ENCODE measurements around the gene ITGA11. TPM values are rescaled to one million over a fixed set of nuclear protein-coding genes. Genes with fewer than 3 reads are reported as not detected.

Gene ITGA11
- total RNA-seq, 1 donor from 2014 or later, result 193 TPM

DNA sequence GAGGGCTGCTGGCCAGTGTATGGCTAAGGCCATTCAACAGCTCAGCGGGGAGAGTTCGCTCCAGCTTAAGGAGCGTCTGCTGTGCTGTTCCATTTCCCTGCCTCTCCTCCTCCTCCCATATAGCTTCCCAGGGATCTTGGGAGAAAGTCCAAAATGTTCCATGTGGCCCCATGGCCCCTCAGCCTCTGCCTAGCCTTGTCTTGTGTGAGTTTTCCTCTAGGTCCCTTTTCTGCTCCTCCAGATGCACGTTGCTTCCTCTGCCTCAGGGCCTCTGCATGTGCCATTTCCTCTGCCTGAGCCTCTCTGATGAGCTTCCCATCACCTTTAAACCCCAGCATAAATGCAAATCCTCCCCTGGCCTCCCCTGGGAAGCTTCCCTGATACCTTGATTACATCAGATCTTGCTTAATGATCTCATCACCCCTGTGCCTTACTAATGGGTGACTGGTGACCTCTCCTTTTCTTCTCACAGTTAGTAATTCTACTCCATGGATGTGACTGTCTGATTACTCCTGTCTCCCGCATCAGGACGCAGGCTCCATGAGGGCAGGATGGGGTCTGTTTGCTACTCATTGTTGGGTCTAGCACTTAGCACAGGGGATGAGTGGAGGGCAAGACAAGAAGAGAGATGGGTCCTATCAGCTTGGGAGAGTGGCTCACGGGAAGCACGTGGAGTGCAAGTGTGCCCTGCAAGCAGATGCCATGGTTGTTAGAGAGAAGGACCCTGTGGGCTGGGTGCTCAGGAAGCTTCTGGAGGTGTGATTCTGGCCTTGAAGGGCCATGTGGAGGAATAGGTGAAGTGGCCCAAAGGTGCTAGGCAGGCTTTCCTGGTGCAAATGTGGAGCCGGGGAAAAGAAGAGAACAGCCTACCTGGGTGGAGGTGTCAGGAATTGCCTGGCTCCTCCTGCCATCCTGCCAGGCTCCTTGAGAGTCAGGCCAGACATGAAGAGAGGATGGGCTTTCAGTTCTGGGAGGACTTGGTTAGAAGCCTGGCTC is 23.8 kb downstream of the ITGA11 start:
- no peak overlapping the region for H3K27ac Mint-ChIP-seq (ENCODE audit: unreplicated experiment)
- peaks cover 32% of the 10 kb centered on the region for H3K36me3 Mint-ChIP-seq (ENCODE audit: low read depth, unreplicated experiment)
- H3K27ac ChIP-seq (ENCODE audit: low read depth, low read length), result no peak overlapping the region
- peaks cover 96% of the 10 kb centered on the region for H3K79me2 ChIP-seq (ENCODE audit: insufficient read depth, low read length)
- H3K9ac ChIP-seq (ENCODE audit: low read length), result no peak overlapping the region
- no peak overlapping the region for H2AFZ ChIP-seq (ENCODE audit: low read depth, low read length)
- peaks cover 5% of the 10 kb centered on the region for H3K9me3 Mint-ChIP-seq (ENCODE audit: unreplicated experiment)
- peaks cover 4% of the 10 kb centered on the region for H3K27me3 Mint-ChIP-seq (ENCODE audit: low read depth, unreplicated experiment)
- no peak for TF ChIP-seq EZH2 (IDR thresholded peaks at IDR 0.05; ENCODE audit: insufficient read depth, low read length)
- TF ChIP-seq, protein P1, sequence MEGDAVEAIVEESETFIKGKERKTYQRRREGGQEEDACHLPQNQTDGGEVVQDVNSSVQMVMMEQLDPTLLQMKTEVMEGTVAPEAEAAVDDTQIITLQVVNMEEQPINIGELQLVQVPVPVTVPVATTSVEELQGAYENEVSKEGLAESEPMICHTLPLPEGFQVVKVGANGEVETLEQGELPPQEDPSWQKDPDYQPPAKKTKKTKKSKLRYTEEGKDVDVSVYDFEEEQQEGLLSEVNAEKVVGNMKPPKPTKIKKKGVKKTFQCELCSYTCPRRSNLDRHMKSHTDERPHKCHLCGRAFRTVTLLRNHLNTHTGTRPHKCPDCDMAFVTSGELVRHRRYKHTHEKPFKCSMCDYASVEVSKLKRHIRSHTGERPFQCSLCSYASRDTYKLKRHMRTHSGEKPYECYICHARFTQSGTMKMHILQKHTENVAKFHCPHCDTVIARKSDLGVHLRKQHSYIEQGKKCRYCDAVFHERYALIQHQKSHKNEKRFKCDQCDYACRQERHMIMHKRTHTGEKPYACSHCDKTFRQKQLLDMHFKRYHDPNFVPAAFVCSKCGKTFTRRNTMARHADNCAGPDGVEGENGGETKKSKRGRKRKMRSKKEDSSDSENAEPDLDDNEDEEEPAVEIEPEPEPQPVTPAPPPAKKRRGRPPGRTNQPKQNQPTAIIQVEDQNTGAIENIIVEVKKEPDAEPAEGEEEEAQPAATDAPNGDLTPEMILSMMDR (IDR thresholded peaks at IDR 0.05; ENCODE audit: insufficient read depth, low read depth, low read length), result no peak
- H4K20me1 ChIP-seq (ENCODE audit: insufficient read depth, low read length), result peaks cover 99% of the 10 kb centered on the region
- H3K4me2 ChIP-seq (ENCODE audit: low read length), result peak overlapping the region; percentile 13
- peaks cover 3% of the 10 kb centered on the region for H3K9me3 ChIP-seq (ENCODE audit: insufficient read depth, low read depth, low read length)
- FAIRE-seq (no peak), DNase-seq (ENCODE audit: low read depth) (no peak)
- no peak overlapping the region for H3K4me3 Mint-ChIP-seq (ENCODE audit: unreplicated experiment)
- peaks cover 4% of the 10 kb centered on the region for H3K4me1 ChIP-seq (ENCODE audit: insufficient read depth, low read length)
- no peaks in the 10 kb centered on the region for H3K27me3 ChIP-seq (ENCODE audit: insufficient read depth, low read length)
- peaks cover 3% of the 10 kb centered on the region for H3K36me3 ChIP-seq (ENCODE audit: insufficient read depth, low read length)
- H3K4me1 Mint-ChIP-seq (ENCODE audit: low read depth, unreplicated experiment), result peaks cover 8% of the 10 kb centered on the region
- no peak overlapping the region for H3K4me3 ChIP-seq (ENCODE audit: insufficient read depth, low read depth, low read length)

DNA sequence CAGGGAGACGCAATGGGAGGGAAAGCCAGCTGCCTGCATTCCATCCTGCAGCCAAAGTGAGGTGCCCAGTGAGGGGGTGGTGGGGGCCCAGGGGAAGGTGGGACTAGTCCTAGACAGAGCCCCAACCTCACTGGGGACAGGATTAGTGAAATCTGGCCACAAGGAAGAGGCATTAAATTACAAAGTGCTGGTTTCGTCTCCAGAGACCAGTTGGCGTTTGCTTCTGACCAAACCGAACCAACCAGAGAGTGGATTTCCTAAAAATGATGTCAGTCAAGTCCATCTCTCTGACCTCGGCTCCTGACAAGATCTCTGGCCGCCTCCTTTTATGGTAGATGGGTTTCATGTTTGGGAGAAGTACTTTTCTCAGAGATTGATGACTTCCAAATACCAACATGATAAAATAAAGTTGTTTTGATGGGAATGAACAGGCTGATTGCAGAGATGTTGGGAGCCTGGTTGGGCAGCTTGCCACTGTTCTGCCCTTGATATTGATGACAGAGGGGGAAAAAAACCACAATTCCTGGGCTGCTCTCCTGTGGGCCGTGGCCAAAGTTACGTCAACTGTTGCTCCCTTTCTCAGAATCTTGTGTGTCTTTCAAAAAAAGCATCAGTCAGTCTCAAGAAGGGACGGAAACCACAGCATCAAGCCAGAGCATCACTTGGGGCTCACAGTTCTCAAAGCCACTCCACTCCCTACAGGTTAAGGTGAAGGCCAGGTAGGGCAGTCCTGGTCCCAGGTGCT is 24.6 kb downstream of the ITGA11 start:
- peaks cover 4% of the 10 kb centered on the region for H3K27me3 Mint-ChIP-seq (ENCODE audit: low read depth, unreplicated experiment)

More for the DNA sequence above, 24.6 kb downstream of the ITGA11 start:
- no peak overlapping the region for H3K4me3 Mint-ChIP-seq (ENCODE audit: unreplicated experiment)
- Histone ChIP-seq H3K4me3 (ENCODE audit: insufficient read depth, low read depth, low read length) (no peak overlapping the region), H2AFZ (ENCODE audit: low read depth, low read length) (no peak overlapping the region), H3K27ac (ENCODE audit: low read depth, low read length) (no peak overlapping the region), H3K4me2 (ENCODE audit: low read length) (peak overlapping the region; percentile 13), H3K9me3 (ENCODE audit: insufficient read depth, low read depth, low read length) (peaks cover 6% of the 10 kb centered on the region), H3K4me1 (ENCODE audit: insufficient read depth, low read length) (peaks cover 4% of the 10 kb centered on the region), H3K36me3 (ENCODE audit: insufficient read depth, low read length) (peaks cover 3% of the 10 kb centered on the region), H3K79me2 (ENCODE audit: insufficient read depth, low read length) (peaks cover 98% of the 10 kb centered on the region), H4K20me1 (ENCODE audit: insufficient read depth, low read length) (peaks cover 95% of the 10 kb centered on the region), H3K9ac (ENCODE audit: low read length) (no peak overlapping the region), H3K27me3 (ENCODE audit: insufficient read depth, low read length) (no peaks in the 10 kb centered on the region)
- H3K36me3 Mint-ChIP-seq (ENCODE audit: low read depth, unreplicated experiment), result peaks cover 35% of the 10 kb centered on the region
- H3K9me3 Mint-ChIP-seq (ENCODE audit: unreplicated experiment), result peaks cover 8% of the 10 kb centered on the region
- H3K27ac Mint-ChIP-seq (ENCODE audit: unreplicated experiment), result no peak overlapping the region
- no peak for TF ChIP-seq EZH2 (IDR thresholded peaks at IDR 0.05; ENCODE audit: insufficient read depth, low read length)
- H3K4me1 Mint-ChIP-seq (ENCODE audit: low read depth, unreplicated experiment), result peaks cover 8% of the 10 kb centered on the region
- FAIRE-seq (no peak), DNase-seq (ENCODE audit: low read depth) (peak; percentile 88)
